Stimulated activated effector memory CD8-positive, alpha-beta T cell treated with anti-CD3 and anti-CD28 coated beads, Interleukin-12 subunit alpha, Interleukin-12 subunit beta, amount 100 ng/mL, for 72 hours (primary cell): ENCODE measurements around the gene DGKZ.
"Not testable (repeated sequence)": the region's sequence is repeated elsewhere in the genome, so short reads cannot be mapped to it uniquely, and the experiment has no call there.

Source experiments
- ATAC-seq: fragments of 150-1000 bp; cut with Tn5 transposase; 2 replicates; pipeline ENCODE4 v1.10.0; 2021
- DNase-seq, 2 donors: peaks; one replicate each; pipeline ENCODE4 v3.0.0; 2021 to 2022; ENCODE audit warnings: low spot score in 2 of 2
- H3K27ac Mint-ChIP-seq: one replicate; pipeline ENCODE4 v1.8.0; 2022; ENCODE audit warnings: mild to moderate bottlenecking, mixed read lengths
- H3K36me3 Mint-ChIP-seq: one replicate; pipeline ENCODE4 v1.8.0; 2022; ENCODE audit warnings: mild to moderate bottlenecking, mixed read lengths
- H3K4me1 Mint-ChIP-seq: one replicate; pipeline ENCODE4 v1.8.0; 2022; ENCODE audit warnings: mixed read lengths
- H3K4me3 Mint-ChIP-seq: one replicate; pipeline ENCODE4 v1.8.0; 2022; ENCODE audit warnings: mild to moderate bottlenecking, mixed read lengths
- H3K9me3 Mint-ChIP-seq: one replicate; pipeline ENCODE4 v1.8.0; 2022; ENCODE audit warnings: mixed read lengths

The DGKZ gene

GRCh38 chr11:46364791-46365190, 17.5 kb downstream of the DGKZ start:
- H3K27ac Mint-ChIP-seq = peak overlapping the region; percentile 96

GRCh38 chr11:46366260-46366659, 19.0 kb downstream of the DGKZ start:
- Mint-ChIP-seq H3K36me3 (peaks cover 39% of the 10 kb centered on the region), H3K4me1 (peaks cover 61% of the 10 kb centered on the region), H3K9me3 (no peaks in the 10 kb centered on the region), H3K27ac (no peak overlapping the region), H3K4me3 (no peak overlapping the region)
- ATAC-seq = no peak
- DNase-seq = no peak

More at GRCh38 chr11:46364791-46365190, 17.5 kb downstream of the DGKZ start:
- H3K4me1 Mint-ChIP-seq = peaks cover 66% of the 10 kb centered on the region
- ATAC-seq (no peak), DNase-seq (no peak)
- H3K36me3 Mint-ChIP-seq = peaks cover 29% of the 10 kb centered on the region
- no peaks in the 10 kb centered on the region for H3K9me3 Mint-ChIP-seq
- no peak overlapping the region for H3K4me3 Mint-ChIP-seq

GRCh38 chr11:46366661-46367161, 19.4 kb downstream of the DGKZ start:
- Mint-ChIP-seq H3K4me3 (peak overlapping the region; percentile 32), H3K4me1 (peaks cover 56% of the 10 kb centered on the region), H3K9me3 (no peaks in the 10 kb centered on the region), H3K27ac (no peak overlapping the region), H3K36me3 (peaks cover 42% of the 10 kb centered on the region)
- no peak for ATAC-seq
- no peak for DNase-seq

GRCh38 chr11:46367244-46367915, 20.1 kb downstream of the DGKZ start:
- Mint-ChIP-seq H3K4me1 (peaks cover 51% of the 10 kb centered on the region), H3K9me3 (no peaks in the 10 kb centered on the region), H3K36me3 (peaks cover 49% of the 10 kb centered on the region), H3K27ac (peak overlapping the region; percentile 67), H3K4me3 (peak overlapping the region; percentile 32)
- ATAC-seq = peak; percentile 85
- DNase-seq = peak; percentile 72 to 88

- peak overlapping the region; percentile 67 for H3K27ac Mint-ChIP-seq
- no peaks in the 10 kb centered on the region for H3K9me3 Mint-ChIP-seq
- H3K36me3 Mint-ChIP-seq = peaks cover 54% of the 10 kb centered on the region
- peaks cover 45% of the 10 kb centered on the region for H3K4me1 Mint-ChIP-seq
- DNase-seq (no peak), ATAC-seq (no peak)
- H3K4me3 Mint-ChIP-seq = no peak overlapping the region
Observed at GRCh38 chr11:46367916-46368267, 20.6 kb downstream of the DGKZ start.

- peak in 1 of 2 donors; percentile 80 for DNase-seq
- Mint-ChIP-seq H3K4me1 (peaks cover 32% of the 10 kb centered on the region), H3K9me3 (no peaks in the 10 kb centered on the region), H3K4me3 (no peak overlapping the region), H3K27ac (peak overlapping the region; percentile 37), H3K36me3 (peaks cover 66% of the 10 kb centered on the region)
- ATAC-seq = peak; percentile 64
Observed at GRCh38 chr11:46369458-46370152, 22.3 kb downstream of the DGKZ start.

GRCh38 chr11:46370253-46370652, 23.0 kb downstream of the DGKZ start:
- peaks cover 73% of the 10 kb centered on the region for H3K36me3 Mint-ChIP-seq

GRCh38 chr11:46371262-46371661, 24.0 kb downstream of the DGKZ start:
- H3K36me3 Mint-ChIP-seq = peaks cover 78% of the 10 kb centered on the region
- not testable (repeated sequence) for ATAC-seq, DNase-seq, H3K27ac Mint-ChIP-seq, H3K4me3 Mint-ChIP-seq, H3K9me3 Mint-ChIP-seq
- peaks cover 25% of the 10 kb centered on the region for H3K4me1 Mint-ChIP-seq

More at GRCh38 chr11:46370253-46370652, 23.0 kb downstream of the DGKZ start:
- DNase-seq = no peak
- Mint-ChIP-seq H3K4me1 (peaks cover 25% of the 10 kb centered on the region), H3K4me3 (no peak overlapping the region), H3K27ac (peak overlapping the region; percentile 37), H3K9me3 (no peaks in the 10 kb centered on the region)
- no peak for ATAC-seq

- Mint-ChIP-seq H3K4me1 (peaks cover 22% of the 10 kb centered on the region), H3K36me3 (peaks cover 86% of the 10 kb centered on the region), H3K9me3 (no peaks in the 10 kb centered on the region), H3K4me3 (no peak overlapping the region), H3K27ac (peak overlapping the region; percentile 23)
- no peak for DNase-seq
- no peak for ATAC-seq
Observed at GRCh38 chr11:46372086-46372485, 24.8 kb downstream of the DGKZ start.

GRCh38 chr11:46372501-46372900, 25.2 kb downstream of the DGKZ start:
- peak overlapping the region; percentile 23 for H3K27ac Mint-ChIP-seq
- peaks cover 18% of the 10 kb centered on the region for H3K4me1 Mint-ChIP-seq
- not testable (repeated sequence) for H3K4me3 Mint-ChIP-seq

GRCh38 chr11:46373787-46374740, 26.8 kb downstream of the DGKZ start:
- no peak overlapping the region for H3K4me3 Mint-ChIP-seq
- DNase-seq (no peak), ATAC-seq (no peak)
- H3K4me1 Mint-ChIP-seq = peaks cover 14% of the 10 kb centered on the region
- H3K27ac Mint-ChIP-seq = peak overlapping the region; percentile 52
- peaks cover 86% of the 10 kb centered on the region for H3K36me3 Mint-ChIP-seq
- H3K9me3 Mint-ChIP-seq = no peaks in the 10 kb centered on the region

More at GRCh38 chr11:46372501-46372900, 25.2 kb downstream of the DGKZ start:
- DNase-seq, H3K9me3 Mint-ChIP-seq, ATAC-seq: not testable (repeated sequence)
- peaks cover 89% of the 10 kb centered on the region for H3K36me3 Mint-ChIP-seq

GRCh38 chr11:46374815-46375214, 27.6 kb downstream of the DGKZ start:
- no peak overlapping the region for H3K27ac Mint-ChIP-seq
- H3K36me3 Mint-ChIP-seq = peaks cover 78% of the 10 kb centered on the region

GRCh38 chr11:46375392-46376101, 28.3 kb downstream of the DGKZ start:
- H3K36me3 Mint-ChIP-seq = peaks cover 73% of the 10 kb centered on the region
- no peak overlapping the region for H3K4me3 Mint-ChIP-seq
- peaks cover 12% of the 10 kb centered on the region for H3K4me1 Mint-ChIP-seq
- no peak for DNase-seq
- ATAC-seq = no peak
- H3K9me3 Mint-ChIP-seq = no peaks in the 10 kb centered on the region
- peak overlapping the region; percentile 74 for H3K27ac Mint-ChIP-seq

More at GRCh38 chr11:46374815-46375214, 27.6 kb downstream of the DGKZ start:
- Mint-ChIP-seq H3K4me1 (peaks cover 14% of the 10 kb centered on the region), H3K9me3 (no peaks in the 10 kb centered on the region), H3K4me3 (no peak overlapping the region)
- DNase-seq = no peak
- ATAC-seq = no peak

GRCh38 chr11:46376258-46377050, 29.2 kb downstream of the DGKZ start:
- H3K36me3 Mint-ChIP-seq = peaks cover 76% of the 10 kb centered on the region
- H3K4me1 Mint-ChIP-seq = peaks cover 12% of the 10 kb centered on the region
- DNase-seq (no peak), ATAC-seq (no peak)
- H3K4me3 Mint-ChIP-seq = no peak overlapping the region
- no peaks in the 10 kb centered on the region for H3K9me3 Mint-ChIP-seq
- H3K27ac Mint-ChIP-seq = peak overlapping the region; percentile 74
